Activated CD8-positive, alpha-beta memory T cell treated with anti-CD3 and anti-CD28 coated beads, Interleukin-2, amount 50 U/mL, for 48 hours (primary cell): Measurements from ENCODE around the gene ZNF451.
"Not testable (repeated sequence)": the region's sequence is repeated elsewhere in the genome, so short reads cannot be mapped to it uniquely, and the experiment has no call there.

Experiments
- DNase-seq: peaks from one replicate; pipeline ENCODE4 v3.0.0-alpha.2; 2020

ZNF451 gene, protein sequence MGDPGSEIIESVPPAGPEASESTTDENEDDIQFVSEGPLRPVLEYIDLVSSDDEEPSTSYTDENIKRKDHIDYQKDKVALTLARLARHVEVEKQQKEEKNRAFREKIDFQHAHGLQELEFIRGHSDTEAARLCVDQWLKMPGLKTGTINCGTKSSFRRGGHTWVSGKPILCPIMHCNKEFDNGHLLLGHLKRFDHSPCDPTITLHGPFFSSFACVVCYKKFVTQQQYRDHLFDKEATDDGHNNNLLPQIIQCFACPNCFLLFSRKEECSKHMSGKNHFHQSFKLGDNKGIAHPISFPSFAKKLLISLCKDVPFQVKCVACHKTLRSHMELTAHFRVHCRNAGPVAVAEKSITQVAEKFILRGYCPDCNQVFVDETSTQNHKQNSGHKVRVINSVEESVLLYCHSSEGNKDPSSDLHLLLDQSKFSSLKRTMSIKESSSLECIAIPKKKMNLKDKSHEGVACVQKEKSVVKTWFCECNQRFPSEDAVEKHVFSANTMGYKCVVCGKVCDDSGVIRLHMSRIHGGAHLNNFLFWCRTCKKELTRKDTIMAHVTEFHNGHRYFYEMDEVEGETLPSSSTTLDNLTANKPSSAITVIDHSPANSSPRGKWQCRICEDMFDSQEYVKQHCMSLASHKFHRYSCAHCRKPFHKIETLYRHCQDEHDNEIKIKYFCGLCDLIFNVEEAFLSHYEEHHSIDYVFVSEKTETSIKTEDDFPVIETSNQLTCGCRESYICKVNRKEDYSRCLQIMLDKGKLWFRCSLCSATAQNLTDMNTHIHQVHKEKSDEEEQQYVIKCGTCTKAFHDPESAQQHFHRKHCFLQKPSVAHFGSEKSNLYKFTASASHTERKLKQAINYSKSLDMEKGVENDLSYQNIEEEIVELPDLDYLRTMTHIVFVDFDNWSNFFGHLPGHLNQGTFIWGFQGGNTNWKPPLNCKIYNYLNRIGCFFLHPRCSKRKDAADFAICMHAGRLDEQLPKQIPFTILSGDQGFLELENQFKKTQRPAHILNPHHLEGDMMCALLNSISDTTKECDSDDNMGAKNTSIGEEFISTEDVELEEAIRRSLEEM

DNA sequence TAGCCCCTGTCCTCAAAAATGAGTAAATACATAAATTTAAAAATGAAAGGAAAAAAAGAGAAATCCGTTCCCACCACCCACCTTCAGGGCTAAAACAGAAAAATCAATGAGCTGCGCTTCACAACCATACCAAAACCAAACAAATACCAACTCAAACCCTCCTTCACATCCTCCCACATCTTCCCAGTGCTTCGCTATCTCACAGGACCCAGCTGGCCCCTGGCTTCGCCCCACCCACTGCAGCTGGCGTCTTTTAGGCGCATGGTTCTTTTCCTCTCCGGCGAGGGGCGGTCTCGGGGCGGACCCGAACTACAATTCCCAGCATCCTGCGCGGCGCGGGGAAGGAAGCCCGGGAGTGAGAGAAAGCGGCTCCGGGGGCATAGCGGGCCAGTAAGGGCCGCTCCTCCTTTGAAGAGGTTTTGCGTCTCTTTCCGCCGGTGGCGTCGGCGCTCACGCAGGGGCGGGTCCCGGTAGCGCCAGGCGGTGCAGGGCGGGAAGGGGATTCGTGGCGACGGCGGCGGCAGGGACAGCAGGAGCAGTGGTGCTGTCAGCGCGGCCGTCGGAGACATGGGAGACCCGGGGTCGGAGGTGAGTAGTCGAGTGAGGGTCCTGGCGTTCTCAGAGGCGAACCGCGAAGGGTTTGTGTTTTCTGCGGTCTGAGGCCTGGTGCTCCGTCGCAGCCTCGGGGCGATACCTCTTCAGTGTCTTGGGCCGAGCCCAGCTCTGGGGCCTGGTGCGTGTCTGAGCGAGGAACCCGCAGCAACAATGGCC is at the start of gene ZNF451:
TSS of gene ZNF451 (plus strand) at position 502 of the 771 bp plus-strand sequence. CDS start at position 568, 66 bp downstream.
- peak; percentile 97 for DNase-seq

DNA sequence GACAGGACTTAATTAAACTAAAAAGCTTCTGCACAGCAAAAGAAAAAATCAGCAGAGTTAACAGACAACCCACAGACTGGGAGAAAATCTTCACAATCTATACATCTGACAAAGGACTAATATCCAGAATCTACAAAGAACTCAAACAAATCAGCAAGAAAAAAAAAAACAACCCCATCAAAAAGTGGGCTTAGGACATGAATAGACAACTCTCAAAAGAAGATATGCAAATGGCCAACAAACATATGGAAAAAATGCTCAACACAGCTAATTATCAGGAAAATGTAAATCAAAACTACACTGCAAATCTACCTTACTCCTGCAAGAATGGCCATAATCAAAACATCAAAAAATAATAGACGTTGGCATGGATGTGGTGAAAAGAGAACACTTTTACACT is 45.9 kb upstream of the ZNF451 start:
- DNase-seq = not testable (repeated sequence)

DNA sequence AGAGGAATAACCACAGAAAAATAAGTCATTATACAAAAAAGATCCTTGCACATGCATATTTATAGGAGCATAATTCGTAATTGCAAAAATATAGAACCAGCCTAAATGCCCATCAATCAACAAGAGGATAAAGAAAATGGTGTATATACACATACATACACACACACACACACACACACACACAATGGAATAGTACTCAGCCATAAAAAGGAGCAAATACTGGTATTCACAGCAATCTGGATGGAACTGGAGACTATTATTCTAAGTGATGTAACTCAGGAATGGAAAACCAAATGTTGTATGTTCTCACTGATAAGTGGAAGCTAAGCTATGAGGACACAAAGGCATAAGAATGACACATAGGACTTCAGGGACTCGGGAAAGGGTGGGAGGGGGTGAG is 45.4 kb upstream of the ZNF451 start:
- no peak for DNase-seq

DNA sequence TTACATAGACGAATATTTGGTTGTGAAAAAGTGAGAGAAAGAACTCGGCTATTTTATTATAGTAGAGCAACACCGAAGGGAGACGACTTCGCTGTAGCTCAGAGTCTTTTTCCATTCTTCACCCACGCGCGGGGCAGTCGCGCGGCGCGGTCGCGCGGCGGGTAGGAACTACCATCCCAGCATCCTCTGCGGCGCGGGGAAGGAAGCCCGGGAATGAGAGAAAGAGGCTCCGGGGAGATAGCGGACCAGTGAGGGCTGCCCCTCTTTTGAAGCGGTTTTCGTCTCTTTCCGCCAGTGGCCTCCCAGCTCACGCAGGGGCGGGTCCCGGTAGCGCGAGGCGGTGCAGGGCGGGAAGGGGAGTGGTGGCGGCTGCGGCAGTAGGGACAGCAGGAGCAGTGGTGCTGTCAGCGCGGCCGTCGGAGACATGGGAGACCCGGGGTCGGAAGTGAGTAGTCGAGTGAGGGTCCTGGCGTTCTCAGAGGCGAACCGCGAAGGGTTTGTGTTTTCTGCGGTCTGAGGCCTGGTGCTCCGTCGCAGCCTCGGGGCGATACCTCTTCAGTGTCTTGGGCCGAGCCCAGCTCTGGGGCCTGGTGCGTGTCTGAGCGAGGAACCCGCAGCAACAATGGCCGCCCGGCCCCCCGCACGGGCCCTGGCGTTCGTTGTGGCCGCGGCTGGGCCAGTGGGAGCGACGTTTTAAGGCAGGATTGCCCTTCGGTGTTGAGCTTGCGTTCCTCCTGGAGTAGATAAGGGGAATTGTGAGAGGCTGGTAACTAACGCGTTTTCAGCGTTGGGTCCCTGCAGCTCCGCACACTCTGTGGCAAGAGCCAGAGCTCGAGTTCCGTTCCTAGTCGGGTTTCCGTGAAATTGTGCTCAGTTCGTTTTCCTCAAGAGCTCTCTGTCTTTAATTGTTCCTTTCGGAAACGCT is 43.4 kb upstream of the ZNF451 start, which contains the start of gene KIAA1586:
TSS of gene KIAA1586 (plus strand) at position 362 of the 925 bp plus-strand sequence. CDS start at position 425, 63 bp downstream.
- peak; percentile 90 for DNase-seq

DNA sequence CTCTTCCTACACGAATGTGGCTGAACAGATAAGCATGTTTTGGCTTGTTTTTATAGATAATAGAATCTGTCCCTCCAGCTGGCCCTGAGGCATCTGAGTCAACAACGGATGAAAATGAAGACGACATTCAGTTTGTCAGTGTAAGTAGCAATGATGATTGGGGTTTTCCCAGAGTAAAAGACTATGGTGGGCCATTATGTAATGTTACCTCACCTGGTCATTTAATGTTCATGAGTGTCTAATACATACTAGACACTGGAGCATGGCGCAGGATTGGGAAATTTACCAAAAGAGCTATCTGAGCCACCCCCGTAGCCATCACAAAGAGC is 42.8 kb upstream of the ZNF451 start:
- not testable (repeated sequence) for DNase-seq

DNA sequence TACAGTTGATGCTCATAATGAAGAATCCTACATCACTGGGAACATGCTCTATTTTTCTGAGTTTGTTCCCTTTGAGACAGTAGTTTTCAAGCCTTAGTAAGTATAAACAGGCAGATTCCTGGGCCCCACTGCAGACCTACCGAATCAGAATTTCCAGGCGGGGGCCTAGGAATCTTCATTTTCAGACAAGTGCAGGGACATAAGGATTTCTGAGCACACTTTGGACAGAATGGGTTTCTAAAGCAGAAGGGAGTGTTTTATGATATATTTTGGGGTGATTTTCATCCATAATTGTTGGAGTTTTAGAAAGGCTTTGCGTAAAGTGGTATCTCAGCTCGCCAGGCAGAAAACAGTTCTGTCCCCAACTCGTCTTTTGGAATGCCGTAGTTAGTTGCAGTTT is 42.1 kb upstream of the ZNF451 start:
- DNase-seq = not testable (repeated sequence)

DNA sequence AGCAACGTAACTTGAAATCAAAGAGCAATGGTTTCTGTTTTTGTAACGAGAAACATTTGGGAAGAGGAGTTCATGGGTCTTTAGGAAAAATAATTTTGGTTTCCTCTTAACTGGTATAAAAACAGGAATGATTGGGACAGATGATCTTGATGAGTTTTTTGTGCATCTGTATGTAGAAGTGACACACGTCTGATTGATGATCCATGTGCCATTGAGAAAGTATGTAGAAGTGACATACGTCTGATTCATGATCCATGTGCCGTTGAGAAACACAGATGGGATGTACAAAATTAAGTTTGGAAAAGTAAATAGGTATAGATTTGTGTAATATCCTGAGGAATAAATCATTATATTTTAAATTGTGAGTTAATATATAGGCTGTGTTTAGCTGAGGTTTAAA is 41.4 kb upstream of the ZNF451 start:
- no peak for DNase-seq

DNA sequence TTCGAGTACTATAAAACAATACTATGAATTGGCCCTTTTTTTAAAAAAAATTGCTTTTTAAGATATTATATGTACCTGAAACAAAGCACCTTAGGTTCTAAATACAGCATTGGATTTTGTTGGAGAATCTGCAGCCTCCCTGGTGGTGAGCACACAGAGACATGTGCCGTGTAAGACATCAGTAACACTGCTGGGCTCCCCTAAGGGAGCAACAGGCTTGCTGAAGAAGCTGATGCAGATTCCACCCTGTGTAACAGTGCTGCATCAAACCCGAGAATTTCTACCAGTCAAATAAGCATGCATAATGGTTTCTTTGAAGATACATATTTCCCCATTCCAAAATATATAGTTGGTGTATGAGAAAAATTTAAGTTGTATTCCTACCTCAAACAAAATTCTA is 26.1 kb upstream of the ZNF451 start:
- no peak for DNase-seq

DNA sequence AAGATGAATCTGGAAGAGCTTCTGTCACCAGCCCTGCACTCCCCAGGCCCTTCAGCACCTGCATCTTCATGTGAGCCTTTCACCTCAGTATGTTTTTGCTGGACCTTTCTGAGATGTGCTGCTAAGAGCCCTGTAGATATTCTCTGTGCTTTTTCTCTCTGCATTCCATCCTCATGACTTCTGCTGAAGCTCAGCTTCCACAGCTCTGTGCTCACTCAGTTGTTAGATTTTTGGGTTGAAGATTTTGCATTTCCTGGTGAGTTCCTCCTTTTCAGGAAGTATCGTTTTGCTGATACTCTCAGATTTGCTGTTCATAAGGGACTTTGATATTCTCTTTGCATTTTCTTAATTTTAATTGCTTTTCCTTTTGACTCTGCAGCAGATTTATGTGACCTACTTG is 25.2 kb upstream of the ZNF451 start:
- no peak for DNase-seq

DNA sequence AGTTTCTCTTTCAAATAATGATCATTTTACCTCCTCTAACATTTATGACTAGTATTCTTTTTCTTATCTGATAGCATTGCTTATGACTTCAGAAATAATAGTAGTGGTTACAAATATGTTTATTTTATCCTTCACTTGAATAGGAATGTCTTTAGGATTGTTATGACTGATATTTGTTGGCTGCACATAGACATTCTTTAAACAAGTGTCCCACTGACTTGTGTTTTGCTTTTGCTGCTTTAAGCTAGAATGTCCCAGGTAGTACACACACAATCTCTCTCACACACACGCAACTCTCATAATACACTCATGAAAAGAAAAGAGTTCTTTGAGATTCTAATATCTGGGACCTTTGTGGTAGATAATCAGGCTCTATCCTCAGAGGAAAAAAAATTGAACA is 21.9 kb upstream of the ZNF451 start:
- DNase-seq = no peak

DNA sequence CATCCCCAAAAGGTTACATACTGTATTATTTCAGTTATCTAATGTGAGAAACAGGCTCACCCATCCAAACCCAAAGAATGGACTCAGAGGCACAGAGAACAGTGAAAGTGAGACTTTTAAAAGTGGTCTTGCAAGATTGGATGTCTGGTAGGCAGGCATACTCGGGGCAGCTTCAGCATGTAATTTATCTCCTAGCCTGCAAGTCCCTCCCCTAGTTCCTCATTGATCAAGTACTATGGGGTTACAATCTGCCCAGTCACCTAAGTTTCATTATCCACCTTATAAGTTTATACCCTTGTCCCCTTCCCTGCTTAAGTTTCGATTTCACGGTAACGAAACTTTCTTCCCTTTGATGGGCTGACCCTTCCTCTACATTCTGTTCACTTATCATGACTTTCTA is 20.8 kb upstream of the ZNF451 start:
- no peak for DNase-seq

DNA sequence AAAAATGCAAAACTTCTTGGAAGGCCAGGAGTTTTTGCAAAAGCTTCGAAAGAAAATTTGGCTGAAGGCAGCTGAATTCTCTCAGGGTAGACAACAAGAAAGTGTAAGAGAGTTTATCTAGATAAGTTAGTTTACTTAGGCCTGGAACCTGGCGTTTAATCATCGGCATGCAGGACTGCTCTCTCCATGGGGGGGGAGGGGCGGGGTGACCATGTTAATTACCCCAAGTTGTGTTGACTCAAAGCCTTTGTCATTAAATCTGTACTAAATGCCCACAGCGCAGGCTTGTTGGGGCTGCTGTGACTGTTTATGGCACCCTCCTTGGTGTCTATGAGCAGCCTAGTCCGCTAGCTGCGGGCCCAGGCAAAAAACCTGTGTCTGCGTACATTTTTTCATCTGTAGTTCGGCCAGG is 20.1 kb upstream of the ZNF451 start:
- no peak for DNase-seq

DNA sequence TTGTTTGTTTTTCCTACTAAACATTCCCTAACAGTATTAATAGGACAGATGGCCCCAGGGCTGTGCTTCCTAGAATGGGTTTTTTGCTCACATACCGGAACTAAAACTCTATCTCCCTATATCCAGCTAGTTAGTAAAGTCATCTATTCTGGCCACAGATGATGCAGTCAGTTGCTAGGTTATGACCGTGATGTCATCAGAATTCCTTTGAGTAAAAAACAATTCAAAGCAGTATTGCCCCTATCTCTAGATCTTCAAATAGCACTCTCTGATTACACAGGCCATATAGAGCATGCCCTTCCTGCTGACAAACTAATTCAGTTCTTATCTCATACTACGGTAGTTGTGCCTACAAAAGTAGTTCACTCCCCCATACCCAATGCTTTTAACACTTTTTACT is 17.9 kb upstream of the ZNF451 start:
- DNase-seq = no peak

DNA sequence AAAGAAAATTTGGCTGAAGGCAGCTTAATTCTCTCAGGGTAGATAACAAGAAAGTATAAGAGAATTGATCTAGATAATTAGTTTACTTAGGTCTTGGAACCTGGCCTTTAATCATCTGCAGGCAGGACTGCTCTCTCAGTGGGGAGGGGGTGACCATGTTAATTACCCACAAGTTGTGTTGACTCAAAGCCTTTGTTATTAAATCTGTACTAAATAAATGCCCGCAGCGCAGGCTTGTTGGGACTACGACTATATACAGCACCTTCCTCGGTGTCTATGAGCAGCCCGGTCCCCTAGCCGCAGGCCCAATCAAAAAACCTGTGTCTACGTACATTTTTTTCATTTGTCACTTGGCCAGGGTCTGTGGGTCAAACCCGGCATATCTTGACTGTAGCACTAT is 15.6 kb upstream of the ZNF451 start:
- DNase-seq = no peak

DNA sequence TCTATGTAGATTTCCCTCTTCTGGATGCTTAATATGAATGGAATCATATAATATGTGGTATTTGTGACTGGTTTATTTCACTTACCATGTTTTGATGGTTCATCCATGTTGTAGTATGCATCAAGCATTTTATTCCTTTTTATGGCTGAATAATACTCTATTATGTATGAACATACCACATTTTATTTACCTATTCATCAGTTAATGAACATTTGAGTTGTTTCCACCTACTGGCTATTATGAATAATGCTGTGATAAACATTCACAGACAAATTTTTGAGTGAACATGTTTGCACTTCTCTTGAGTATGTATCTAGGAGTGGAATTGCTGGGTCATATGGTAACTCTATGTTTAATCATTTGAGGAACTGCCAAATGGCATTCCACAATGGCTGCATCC is 14.9 kb upstream of the ZNF451 start:
- no peak for DNase-seq

DNA sequence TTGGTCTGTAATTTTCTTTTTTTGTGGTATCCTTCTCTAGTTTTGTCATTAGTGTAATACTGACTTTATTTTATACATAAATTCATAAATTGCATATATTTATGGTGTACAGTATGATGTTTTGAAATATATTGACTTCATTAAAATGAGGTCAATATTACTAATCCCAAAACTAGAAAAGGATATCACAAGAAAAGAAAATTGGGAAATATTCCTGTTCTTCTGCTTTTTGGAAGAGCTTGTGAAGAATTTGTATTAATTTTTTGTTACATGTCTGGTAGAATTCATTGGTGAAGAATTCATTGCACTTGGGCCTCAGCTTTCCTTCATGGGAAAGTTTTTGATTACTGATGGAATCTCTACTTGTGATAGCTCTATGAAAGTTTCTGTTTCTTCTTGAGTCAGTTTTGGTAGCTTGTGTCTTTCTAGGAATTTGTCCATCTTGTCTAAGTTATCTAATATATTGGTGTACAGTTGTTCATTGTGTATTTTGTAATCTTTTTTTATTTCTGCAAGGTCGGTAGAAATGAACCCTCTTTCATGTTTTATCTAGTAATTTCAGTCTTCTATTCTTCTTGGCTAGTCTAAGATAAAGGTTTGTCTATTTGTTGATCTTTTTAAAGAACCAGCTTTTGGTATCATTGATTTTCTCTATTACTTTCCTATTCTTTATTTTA is 11.3 kb upstream of the ZNF451 start:
- no peak for DNase-seq

DNA sequence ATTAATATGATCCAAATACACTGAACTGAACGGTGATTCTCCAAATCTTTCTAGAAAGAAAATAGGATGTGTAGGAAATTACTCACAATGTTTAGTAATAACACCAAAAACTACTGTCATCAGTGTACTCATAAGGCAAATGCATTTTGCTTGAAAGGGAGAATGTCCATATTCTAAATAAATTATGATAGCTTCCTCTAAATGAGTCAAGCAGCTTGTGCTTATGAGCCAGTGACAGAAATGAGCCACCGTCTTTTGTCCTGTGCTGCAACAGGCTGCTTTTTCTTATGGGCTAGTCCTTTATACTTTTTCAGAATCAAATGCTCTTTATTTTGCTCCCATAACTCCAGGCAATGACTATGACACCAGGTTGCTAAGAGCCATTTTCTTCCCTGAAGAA is 4.5 kb upstream of the ZNF451 start:
- no peak for DNase-seq

DNA sequence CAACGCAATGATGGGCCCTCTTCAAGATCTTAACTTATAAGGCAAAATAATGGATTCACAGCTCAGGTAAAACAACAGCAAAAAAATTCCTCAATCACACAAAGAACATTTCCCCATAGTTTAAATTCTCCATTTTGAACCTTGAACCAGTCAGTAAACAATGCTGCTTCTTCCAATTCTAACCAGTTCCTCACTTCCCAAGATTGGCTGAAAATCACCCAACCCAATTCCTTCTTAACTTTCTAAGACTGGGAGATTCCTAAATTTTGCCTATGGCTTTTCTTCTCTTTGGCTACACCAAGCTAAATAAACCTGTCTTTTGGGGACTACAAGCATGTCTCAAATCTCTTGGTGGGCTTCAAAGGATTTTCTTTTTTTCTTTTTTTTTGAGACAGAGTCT is 3.1 kb upstream of the ZNF451 start:
- DNase-seq = no peak

DNA sequence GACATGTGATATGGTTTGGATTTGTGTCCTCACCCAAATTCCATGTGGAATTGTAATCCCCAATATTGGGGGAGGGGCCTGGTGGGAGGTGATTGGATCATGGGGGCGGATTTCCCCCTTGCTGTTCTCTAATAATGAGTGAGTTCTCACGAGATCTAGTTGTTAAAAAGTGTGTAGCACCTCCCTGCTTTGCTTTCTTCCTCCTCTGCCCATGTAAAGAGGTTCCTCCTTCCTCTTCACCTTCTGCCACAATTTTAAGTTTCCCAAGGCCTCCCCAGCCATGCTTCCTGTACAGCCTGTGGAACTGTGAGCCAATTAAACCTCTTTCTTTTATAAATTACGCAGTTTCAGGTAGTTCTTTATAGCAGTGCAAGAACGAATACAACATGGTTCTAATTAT is 2.1 kb upstream of the ZNF451 start:
- DNase-seq = no peak

DNA sequence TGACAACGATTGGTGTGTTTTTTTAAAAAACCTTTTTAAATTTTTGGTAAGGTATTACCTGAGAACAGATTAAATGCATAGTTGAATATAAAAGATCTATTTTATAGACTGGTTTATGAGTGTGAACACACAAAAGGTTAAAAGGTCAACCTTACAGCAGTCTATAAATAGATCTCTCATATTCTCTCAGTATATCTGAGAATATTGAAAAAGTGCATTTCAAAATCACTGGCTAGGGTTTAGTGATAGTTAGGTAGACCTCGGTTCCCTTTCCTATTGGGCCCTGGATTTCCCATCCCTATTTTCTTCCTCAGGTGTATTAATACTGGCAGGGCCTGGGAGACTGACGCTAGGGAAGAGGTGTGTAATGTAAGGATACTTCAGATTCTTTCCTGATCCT is 723 bp upstream of the ZNF451 start:
- DNase-seq = no peak

DNA sequence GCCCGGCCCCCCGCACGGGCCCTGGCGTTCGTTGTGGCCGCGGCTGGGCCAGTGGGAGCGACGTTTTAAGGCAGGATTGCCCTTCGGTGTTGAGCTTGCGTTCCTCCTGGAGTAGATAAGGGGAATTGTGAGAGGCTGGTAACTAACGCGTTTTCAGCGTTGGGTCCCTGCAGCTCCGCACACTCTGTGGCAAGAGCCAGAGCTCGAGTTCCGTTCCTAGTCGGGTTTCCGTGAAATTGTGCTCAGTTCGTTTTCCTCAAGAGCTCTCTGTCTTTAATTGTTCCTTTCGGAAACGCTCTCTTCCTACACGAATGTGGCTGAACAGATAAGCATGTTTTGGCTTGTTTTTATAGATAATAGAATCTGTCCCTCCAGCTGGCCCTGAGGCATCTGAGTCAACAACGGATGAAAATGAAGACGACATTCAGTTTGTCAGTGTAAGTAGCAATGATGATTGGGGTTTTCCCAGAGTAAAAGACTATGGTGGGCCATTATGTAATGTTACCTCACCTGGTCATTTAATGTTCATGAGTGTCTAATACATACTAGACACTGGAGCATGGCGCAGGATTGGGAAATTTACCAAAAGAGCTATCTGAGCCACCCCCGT is 575 bp downstream of the ZNF451 start:
- not testable (repeated sequence) for DNase-seq
